Osteoblast (primary cell): Measurements from ENCODE around the gene SH3RF3. TPM values are rescaled to one million over a fixed set of nuclear protein-coding genes. Genes with fewer than 3 reads are reported as not detected.
A peak's percentile ranks its signal among the peaks of the same experiment; 100 is the strongest.

ENCODE experiments used
- DNase-seq: peaks from one replicate; pipeline ENCODE4 v3.0.0; 2011; ENCODE audit warnings: low spot score, mixed read lengths; ENCODE audit not compliant: insufficient read length; ENCODE audit errors: missing footprints
- H2AFZ ChIP-seq: 2 replicates; pipeline ENCODE4 v1.6.0; 2011; ENCODE audit warnings: mild to moderate bottlenecking, low read length
- H3K27ac ChIP-seq: 2 replicates; pipeline ENCODE4 v1.5.1; 2011; ENCODE audit warnings: mild to moderate bottlenecking, low read depth, low read length, moderate library complexity
- H3K27me3 ChIP-seq: 2 replicates; pipeline ENCODE4 v1.6.0; 2012; ENCODE audit warnings: mild to moderate bottlenecking, control low read depth, inconsistent platforms, low read length, moderate library complexity; ENCODE audit not compliant: insufficient read depth
- H3K36me3 ChIP-seq: 2 replicates; pipeline ENCODE4 v1.5.1; 2011; ENCODE audit warnings: mild to moderate bottlenecking, low read length, control low read depth, moderate library complexity; ENCODE audit not compliant: insufficient read depth
- H3K4me1 ChIP-seq: 2 replicates; pipeline ENCODE4 v1.5.1; 2011; ENCODE audit warnings: mild to moderate bottlenecking, low read length, control low read depth, moderate library complexity; ENCODE audit not compliant: insufficient read depth
- H3K4me2 ChIP-seq: 2 replicates; pipeline ENCODE4 v1.6.0; 2011; ENCODE audit warnings: mild to moderate bottlenecking, low read length; ENCODE audit not compliant: insufficient read depth
- H3K4me3 ChIP-seq: fragments of 200-600 bp; sonication (generic); 3 replicates; pipeline ENCODE4 v1.5.1; 2012; ENCODE audit warnings: mild to moderate bottlenecking, low read length, inconsistent platforms; ENCODE audit not compliant: insufficient read depth
- H3K79me2 ChIP-seq: 2 replicates; pipeline ENCODE4 v1.6.0; 2012; ENCODE audit warnings: mild to moderate bottlenecking, low read length, control low read depth, inconsistent platforms; ENCODE audit not compliant: insufficient read depth
- H3K9me3 ChIP-seq: 2 replicates; pipeline ENCODE4 v1.5.1; 2011; ENCODE audit warnings: low read depth, low read length, control low read depth
- H4K20me1 ChIP-seq: 2 replicates; pipeline ENCODE4 v1.6.0; 2012; ENCODE audit warnings: mild to moderate bottlenecking, low read length, control low read depth; ENCODE audit not compliant: insufficient read depth
- total RNA-seq: library from RNA; depleted of rRNA; stranded (reverse); fragments of >200 nt; gene quantifications from 2 replicates; pipeline ENCODE4 v1.2.3, GENCODE V29; 2012
- TF ChIP-seq, protein P1 (sequence below): IDR thresholded peaks from 2 replicates; pipeline ENCODE4 v1.5.1; 2011; ENCODE audit warnings: mild to moderate bottlenecking, low read depth, low read length, moderate library complexity; ENCODE audit errors: extremely low read depth

SH3RF3 gene
- total RNA-seq, 1 donor: 14.8 TPM

DNA sequence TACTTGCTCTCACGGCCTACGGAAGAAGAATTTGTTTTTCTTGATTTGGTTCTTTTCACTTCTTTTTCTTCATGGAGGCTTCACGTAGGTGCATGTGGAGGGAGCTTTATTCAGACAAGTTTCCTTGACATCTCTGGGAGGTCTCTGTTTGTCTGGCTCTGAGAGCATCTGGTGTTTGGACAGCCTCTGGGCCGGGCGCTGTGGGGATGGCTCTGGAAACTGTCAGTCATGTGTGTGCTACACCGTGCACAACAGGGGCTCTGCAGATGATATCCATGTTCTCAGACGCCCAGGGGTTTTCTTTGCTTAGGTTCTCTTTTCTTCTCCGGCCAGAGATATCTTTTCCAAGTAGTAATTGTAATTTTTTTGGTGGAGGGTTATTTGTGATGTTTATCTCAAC, 130.7 kb downstream of the SH3RF3 start:
- Histone ChIP-seq H2AFZ (no peak overlapping the region), H3K27me3 (no peaks in the 10 kb centered on the region), H3K4me1 (peaks cover 19% of the 10 kb centered on the region), H3K9me3 (no peaks in the 10 kb centered on the region), H3K36me3 (no peaks in the 10 kb centered on the region), H3K27ac (no peak overlapping the region), H3K4me3 (no peak overlapping the region), H3K79me2 (peaks cover 85% of the 10 kb centered on the region), H3K4me2 (no peak overlapping the region), H4K20me1 (peaks cover 59% of the 10 kb centered on the region)
- TF ChIP-seq, protein P1, sequence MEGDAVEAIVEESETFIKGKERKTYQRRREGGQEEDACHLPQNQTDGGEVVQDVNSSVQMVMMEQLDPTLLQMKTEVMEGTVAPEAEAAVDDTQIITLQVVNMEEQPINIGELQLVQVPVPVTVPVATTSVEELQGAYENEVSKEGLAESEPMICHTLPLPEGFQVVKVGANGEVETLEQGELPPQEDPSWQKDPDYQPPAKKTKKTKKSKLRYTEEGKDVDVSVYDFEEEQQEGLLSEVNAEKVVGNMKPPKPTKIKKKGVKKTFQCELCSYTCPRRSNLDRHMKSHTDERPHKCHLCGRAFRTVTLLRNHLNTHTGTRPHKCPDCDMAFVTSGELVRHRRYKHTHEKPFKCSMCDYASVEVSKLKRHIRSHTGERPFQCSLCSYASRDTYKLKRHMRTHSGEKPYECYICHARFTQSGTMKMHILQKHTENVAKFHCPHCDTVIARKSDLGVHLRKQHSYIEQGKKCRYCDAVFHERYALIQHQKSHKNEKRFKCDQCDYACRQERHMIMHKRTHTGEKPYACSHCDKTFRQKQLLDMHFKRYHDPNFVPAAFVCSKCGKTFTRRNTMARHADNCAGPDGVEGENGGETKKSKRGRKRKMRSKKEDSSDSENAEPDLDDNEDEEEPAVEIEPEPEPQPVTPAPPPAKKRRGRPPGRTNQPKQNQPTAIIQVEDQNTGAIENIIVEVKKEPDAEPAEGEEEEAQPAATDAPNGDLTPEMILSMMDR: no peak
- no peak for DNase-seq

DNA sequence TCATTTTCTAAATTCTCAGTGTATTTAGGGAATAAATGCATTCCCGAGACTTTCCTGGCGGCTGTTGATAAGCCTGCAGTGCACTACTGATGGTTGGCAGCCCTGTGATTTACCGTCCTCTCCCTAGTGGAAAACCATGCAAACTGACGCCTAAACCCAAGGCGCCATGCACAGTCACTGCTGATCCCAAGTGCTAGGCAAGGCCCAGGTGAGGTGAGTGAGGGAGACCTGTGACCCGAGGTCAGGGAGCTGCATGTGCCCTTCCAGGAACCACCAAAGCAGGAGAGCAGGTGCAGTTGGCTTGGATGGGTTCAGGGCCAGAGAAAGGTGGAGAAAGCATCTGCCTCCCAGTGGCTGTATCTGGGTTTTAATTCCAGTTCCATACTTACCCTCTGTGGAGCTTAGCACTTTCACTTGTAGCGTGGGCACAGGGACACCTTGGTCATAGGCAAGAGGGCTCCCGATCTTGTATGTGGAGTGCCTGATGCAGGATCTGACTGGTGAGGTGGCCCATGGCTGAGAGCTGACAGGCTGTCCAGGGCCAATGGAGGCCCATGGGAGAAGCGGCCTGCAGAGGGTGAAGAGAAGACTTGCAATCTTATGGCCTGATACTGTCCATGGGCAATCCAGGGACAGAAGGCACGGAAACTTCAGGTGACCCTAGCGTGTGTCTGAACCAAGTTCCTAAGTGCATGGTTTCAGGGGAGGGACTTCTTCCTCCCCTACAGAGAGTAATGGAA, 131.3 kb downstream of the SH3RF3 start:
- peaks cover 53% of the 10 kb centered on the region for H4K20me1 ChIP-seq
- no peak overlapping the region for H2AFZ ChIP-seq
- H3K36me3 ChIP-seq: no peaks in the 10 kb centered on the region
- no peak for DNase-seq
- H3K27ac ChIP-seq: no peak overlapping the region
- peaks cover 79% of the 10 kb centered on the region for H3K79me2 ChIP-seq
- H3K4me1 ChIP-seq: peaks cover 25% of the 10 kb centered on the region
- H3K4me2 ChIP-seq: no peak overlapping the region
- H3K9me3 ChIP-seq: no peaks in the 10 kb centered on the region
- no peaks in the 10 kb centered on the region for H3K27me3 ChIP-seq
- TF ChIP-seq, protein P1: no peak
- no peak overlapping the region for H3K4me3 ChIP-seq

DNA sequence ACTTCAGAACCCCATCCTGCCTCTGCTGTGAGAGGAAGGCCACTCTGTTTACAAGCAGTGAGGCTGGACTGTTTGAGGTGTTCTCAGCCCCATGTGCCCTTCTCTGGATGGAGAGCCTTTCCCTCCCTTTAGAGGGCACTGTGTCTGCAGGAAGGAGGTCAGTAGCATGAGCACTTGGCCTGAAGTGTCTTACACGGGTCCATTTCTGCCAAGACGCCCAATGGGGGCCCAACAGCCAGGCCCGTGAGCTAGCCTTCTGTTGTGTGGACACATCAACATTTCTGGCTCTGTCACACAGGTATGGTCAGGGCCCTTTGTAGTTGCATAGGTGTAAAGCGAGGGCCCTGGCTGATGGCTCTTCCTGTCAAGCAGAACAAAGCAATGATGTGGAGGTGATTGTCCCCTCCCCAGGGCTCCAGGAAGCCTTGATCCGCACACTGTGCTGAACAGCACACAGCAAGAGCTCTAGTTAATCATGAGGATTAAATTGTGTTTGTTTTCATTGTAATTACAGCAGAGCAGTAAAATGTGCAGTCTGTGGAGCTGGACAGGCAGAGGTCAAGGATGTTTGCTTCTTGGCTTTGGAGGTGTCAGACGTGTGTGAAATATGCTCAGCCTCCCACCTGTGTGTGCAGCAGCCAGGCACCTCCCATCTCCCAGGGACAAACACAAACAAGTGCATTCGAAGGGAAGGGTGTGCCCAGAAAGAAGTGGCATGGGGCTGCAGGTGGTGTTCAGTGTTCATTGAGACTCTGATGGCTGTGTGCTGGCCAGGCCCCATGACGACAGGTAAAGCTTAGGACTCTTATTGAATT, 132.1 kb downstream of the SH3RF3 start:
- H3K4me3 ChIP-seq: no peak overlapping the region

More for the DNA sequence above, 132.1 kb downstream of the SH3RF3 start:
- Histone ChIP-seq H3K36me3 (no peaks in the 10 kb centered on the region), H2AFZ (no peak overlapping the region), H3K27ac (no peak overlapping the region), H3K9me3 (no peaks in the 10 kb centered on the region), H3K27me3 (no peaks in the 10 kb centered on the region), H3K4me2 (no peak overlapping the region), H4K20me1 (peaks cover 51% of the 10 kb centered on the region), H3K79me2 (peaks cover 78% of the 10 kb centered on the region), H3K4me1 (peaks cover 25% of the 10 kb centered on the region)
- no peak for DNase-seq
- TF ChIP-seq, protein P1: peak; percentile 55
